ENCODE data around the gene SRRM4. TPM values are rescaled to one million over a fixed set of nuclear protein-coding genes. Genes with fewer than 3 reads are reported as not detected.

The SRRM4 gene
- total RNA-seq, 2 donors from 2014 or later, result not detected

DNA sequence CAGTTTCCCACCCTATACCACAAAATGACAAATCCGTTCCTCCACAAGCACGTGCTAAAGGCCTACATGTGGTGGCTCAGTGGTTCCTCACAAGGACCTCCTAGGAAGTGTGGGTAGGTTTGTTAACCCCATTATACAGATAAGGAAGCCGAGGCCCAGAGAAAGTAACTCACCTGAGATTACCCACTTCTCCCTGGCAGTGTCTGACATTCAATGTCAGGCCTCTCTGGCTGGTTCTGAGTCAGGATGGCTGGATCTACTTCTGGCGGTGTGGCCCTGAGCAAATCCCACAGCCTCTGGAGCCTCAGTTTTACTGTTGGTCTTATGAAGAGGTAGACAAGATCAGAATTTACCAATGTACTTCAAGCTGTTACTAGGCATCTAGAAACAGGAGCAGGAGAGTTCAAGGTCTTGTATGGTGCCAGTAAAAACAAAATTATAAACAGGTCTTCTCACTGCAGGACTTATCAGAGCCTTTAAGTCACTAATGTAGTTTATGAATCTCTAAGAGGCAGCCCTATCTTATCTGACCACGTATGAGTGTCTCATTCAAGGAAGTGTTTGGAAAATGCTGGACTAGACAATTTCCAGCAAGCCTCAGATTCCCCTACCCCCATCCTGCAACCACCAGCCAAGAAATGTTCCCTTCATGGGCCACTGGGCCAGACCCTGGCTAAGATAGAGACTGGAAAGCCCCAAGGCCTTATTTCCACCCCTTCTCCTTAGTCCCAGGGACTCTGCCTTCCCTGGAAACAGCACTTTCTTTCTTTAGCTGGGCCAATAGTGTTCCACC is 201.6 kb downstream of the SRRM4 start:
- H3K9me3 Mint-ChIP-seq, result no peaks in the 10 kb centered on the region
- H3K36me3 Mint-ChIP-seq (ENCODE audit: low read depth), result no peaks in the 10 kb centered on the region
- H3K4me3 Mint-ChIP-seq, result no peak overlapping the region

GRCh38 chr12:119183942-119184695 is 202.8 kb downstream of the SRRM4 start:
- Mint-ChIP-seq H3K27me3 (peaks cover 3% of the 10 kb centered on the region), H3K4me1 (no peaks in the 10 kb centered on the region), H3K9me3 (no peaks in the 10 kb centered on the region), H3K36me3 (ENCODE audit: low read depth) (no peaks in the 10 kb centered on the region), H3K27ac (no peak overlapping the region), H3K4me3 (no peak overlapping the region)
- no peak for ATAC-seq (replicated peaks)

More for the DNA sequence above, 201.6 kb downstream of the SRRM4 start:
- no peak for ATAC-seq (replicated peaks)
- Mint-ChIP-seq H3K27ac (no peak overlapping the region), H3K27me3 (peaks cover 6% of the 10 kb centered on the region), H3K4me1 (no peaks in the 10 kb centered on the region)

- no peak for ATAC-seq (replicated peaks)
- Mint-ChIP-seq H3K4me1 (no peaks in the 10 kb centered on the region), H3K27me3 (no peaks in the 10 kb centered on the region), H3K4me3 (no peak overlapping the region), H3K36me3 (ENCODE audit: low read depth) (no peaks in the 10 kb centered on the region), H3K9me3 (peaks cover 7% of the 10 kb centered on the region), H3K27ac (no peak overlapping the region)
Measured at GRCh38 chr12:119195256-119195655, 213.9 kb downstream of the SRRM4 start.

DNA sequence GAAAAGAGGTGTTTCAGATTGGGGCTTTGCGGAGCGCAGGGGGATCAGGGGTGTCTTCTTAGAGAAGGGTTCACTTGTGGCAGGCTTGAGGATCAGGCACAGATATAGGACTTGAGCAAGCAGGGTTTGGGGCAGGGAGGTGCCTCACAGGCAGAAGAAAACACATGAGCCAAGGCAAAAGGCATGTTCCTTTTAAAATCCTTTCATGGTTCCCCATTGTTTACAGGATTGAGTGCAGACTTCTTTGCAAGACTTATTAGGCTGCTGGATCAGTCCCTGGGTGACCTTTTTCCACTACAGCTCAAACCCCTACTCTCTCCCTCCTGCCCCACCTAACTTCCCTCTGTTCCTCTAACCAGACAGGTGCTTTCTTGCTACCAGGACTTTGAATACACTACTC is 217.1 kb downstream of the SRRM4 start:
- Mint-ChIP-seq H3K4me3 (no peak overlapping the region), H3K9me3 (peaks cover 7% of the 10 kb centered on the region), H3K27ac (no peak overlapping the region), H3K36me3 (ENCODE audit: low read depth) (no peaks in the 10 kb centered on the region), H3K27me3 (no peaks in the 10 kb centered on the region), H3K4me1 (no peaks in the 10 kb centered on the region)
- no peak for ATAC-seq (replicated peaks)

DNA sequence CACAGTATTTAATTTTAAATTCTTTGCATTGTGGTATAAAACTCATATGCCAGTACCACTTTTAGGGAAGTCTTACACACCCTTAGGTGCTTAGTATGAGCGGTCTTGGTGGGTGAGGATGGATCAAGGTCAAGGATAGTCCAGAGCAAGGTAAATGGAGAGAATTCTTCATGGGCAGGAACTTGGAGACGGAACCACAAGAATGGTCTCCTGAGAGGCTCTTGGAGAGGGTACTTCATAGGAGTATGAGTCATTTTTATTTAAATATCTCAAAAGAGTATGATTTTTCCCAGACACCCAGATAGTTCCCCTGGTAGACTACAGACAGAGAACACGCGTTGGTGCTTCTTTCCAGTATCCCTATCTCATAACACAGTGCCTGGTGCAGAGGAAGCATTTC is 219.3 kb downstream of the SRRM4 start:
- no peaks in the 10 kb centered on the region for H3K36me3 Mint-ChIP-seq (ENCODE audit: low read depth)
- ATAC-seq (replicated peaks), result no peak
- no peaks in the 10 kb centered on the region for H3K4me1 Mint-ChIP-seq
- no peaks in the 10 kb centered on the region for H3K9me3 Mint-ChIP-seq
- H3K27ac Mint-ChIP-seq, result no peak overlapping the region
- H3K27me3 Mint-ChIP-seq, result no peaks in the 10 kb centered on the region
- no peak overlapping the region for H3K4me3 Mint-ChIP-seq

GRCh38 chr12:119201789-119202543 is 220.6 kb downstream of the SRRM4 start:
- H3K27ac Mint-ChIP-seq, result no peak overlapping the region
- H3K36me3 Mint-ChIP-seq (ENCODE audit: low read depth), result no peaks in the 10 kb centered on the region
- no peak for ATAC-seq (replicated peaks)
- no peaks in the 10 kb centered on the region for H3K27me3 Mint-ChIP-seq
- H3K4me1 Mint-ChIP-seq, result no peaks in the 10 kb centered on the region
- no peaks in the 10 kb centered on the region for H3K9me3 Mint-ChIP-seq
- no peak overlapping the region for H3K4me3 Mint-ChIP-seq

DNA sequence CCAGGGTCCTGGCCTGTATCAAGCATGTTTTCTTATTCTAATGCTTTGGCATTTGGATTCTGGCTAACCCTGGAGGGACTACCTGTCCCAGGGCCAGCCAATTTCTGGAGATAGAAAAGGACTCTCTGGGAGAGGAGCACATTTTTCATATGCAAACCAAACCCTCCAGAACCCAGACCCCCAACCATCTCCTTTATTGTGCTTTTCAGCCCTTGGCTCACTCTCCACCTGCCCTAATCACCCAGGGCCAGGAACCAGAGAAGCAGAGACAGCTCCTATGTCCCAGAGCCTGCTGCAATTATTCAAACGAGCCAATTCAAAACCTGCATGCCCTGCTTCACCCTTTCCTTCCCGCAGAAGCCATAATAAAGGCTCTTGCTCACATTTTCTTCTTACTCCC is 221.2 kb downstream of the SRRM4 start:
- Mint-ChIP-seq H3K9me3 (no peaks in the 10 kb centered on the region), H3K4me3 (no peak overlapping the region), H3K27ac (no peak overlapping the region), H3K36me3 (ENCODE audit: low read depth) (no peaks in the 10 kb centered on the region), H3K27me3 (no peaks in the 10 kb centered on the region), H3K4me1 (no peaks in the 10 kb centered on the region)
- ATAC-seq (replicated peaks), result no peak

GRCh38 chr12:119204131-119204530 is 222.8 kb downstream of the SRRM4 start:
- Mint-ChIP-seq H3K4me3 (no peak overlapping the region), H3K27me3 (peaks cover 4% of the 10 kb centered on the region), H3K27ac (no peak overlapping the region), H3K36me3 (ENCODE audit: low read depth) (no peaks in the 10 kb centered on the region), H3K4me1 (no peaks in the 10 kb centered on the region), H3K9me3 (no peaks in the 10 kb centered on the region)
- no peak for ATAC-seq (replicated peaks)

GRCh38 chr12:119204671-119205285 is 223.4 kb downstream of the SRRM4 start:
- H3K36me3 Mint-ChIP-seq (ENCODE audit: low read depth), result no peaks in the 10 kb centered on the region
- H3K4me1 Mint-ChIP-seq, result no peaks in the 10 kb centered on the region
- H3K4me3 Mint-ChIP-seq, result no peak overlapping the region

DNA sequence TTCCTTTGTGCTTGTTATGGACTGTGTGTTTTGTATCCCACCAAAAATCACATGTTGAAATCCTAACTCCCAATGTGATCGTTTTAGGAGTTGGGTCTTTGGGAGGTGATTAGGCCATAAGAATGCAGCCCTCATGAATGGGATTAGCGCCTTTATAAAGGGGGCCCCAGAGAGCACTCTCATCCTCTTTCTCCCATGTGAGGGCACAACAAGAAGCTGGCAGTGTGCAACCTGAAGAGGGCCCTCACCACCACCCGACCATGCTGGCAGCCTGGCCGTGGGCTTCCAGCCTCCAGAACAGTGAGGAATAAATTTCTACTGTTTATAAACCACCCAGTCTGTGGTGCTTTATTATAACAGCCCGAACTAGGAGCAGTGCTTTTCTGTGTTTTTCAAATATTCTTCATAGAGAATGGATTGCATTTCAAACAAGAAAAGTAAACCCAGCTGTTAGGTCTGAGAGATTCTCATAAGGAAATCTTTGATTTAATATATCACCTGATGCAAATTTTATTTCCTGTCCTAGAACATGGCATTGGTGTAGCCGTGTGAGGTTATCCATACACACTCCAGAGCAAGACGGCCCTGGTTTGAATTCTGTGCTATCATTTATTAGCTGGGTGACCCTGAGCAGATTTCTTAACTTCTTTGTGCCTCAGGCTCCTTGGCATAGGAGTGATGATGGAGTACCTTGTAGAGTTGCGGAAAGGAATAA is 225.2 kb downstream of the SRRM4 start:
- no peak for ATAC-seq (replicated peaks)
- H3K27ac Mint-ChIP-seq, result no peak overlapping the region
- H3K9me3 Mint-ChIP-seq, result no peaks in the 10 kb centered on the region
- H3K4me1 Mint-ChIP-seq, result no peaks in the 10 kb centered on the region
- H3K4me3 Mint-ChIP-seq, result no peak overlapping the region
- H3K27me3 Mint-ChIP-seq, result peaks cover 4% of the 10 kb centered on the region
- no peaks in the 10 kb centered on the region for H3K36me3 Mint-ChIP-seq (ENCODE audit: low read depth)

More at GRCh38 chr12:119204671-119205285, 223.4 kb downstream of the SRRM4 start:
- no peak overlapping the region for H3K27ac Mint-ChIP-seq
- no peak for ATAC-seq (replicated peaks)
- H3K27me3 Mint-ChIP-seq, result peaks cover 4% of the 10 kb centered on the region
- no peaks in the 10 kb centered on the region for H3K9me3 Mint-ChIP-seq

- no peak overlapping the region for H3K27ac Mint-ChIP-seq
- H3K9me3 Mint-ChIP-seq, result no peaks in the 10 kb centered on the region
- H3K4me3 Mint-ChIP-seq, result no peak overlapping the region
- ATAC-seq (replicated peaks), result no peak
- peaks cover 4% of the 10 kb centered on the region for H3K27me3 Mint-ChIP-seq
- H3K4me1 Mint-ChIP-seq, result no peaks in the 10 kb centered on the region
- H3K36me3 Mint-ChIP-seq (ENCODE audit: low read depth), result no peaks in the 10 kb centered on the region
Measured at GRCh38 chr12:119207063-119207560, 225.8 kb downstream of the SRRM4 start.

GRCh38 chr12:119208626-119209061 is 227.3 kb downstream of the SRRM4 start:
- H3K9me3 Mint-ChIP-seq, result no peaks in the 10 kb centered on the region
- no peak overlapping the region for H3K4me3 Mint-ChIP-seq
- H3K4me1 Mint-ChIP-seq, result no peaks in the 10 kb centered on the region
- no peak overlapping the region for H3K27ac Mint-ChIP-seq
- no peaks in the 10 kb centered on the region for H3K36me3 Mint-ChIP-seq (ENCODE audit: low read depth)
- ATAC-seq (replicated peaks), result no peak
- peaks cover 4% of the 10 kb centered on the region for H3K27me3 Mint-ChIP-seq

DNA sequence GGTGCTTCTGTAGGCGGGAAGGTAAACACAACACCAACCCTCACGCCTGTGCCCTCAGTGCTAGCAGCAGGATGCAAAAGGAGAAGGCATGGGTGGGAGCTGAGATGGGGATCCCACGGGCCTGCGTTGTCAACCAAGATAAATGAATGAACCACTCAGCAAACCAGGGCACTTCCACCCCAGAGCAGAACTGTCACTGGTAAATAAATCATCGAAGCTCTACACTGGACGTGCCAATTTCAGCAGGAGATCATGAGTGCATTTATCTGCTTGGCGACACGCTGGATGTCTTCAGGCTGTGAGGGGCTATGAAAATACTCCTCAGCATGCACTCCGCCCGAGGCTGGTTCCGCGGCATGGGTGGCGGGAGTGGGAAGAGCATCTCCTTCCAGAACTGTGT is 230.5 kb downstream of the SRRM4 start:
- Mint-ChIP-seq H3K36me3 (ENCODE audit: low read depth) (no peaks in the 10 kb centered on the region), H3K9me3 (peaks cover 4% of the 10 kb centered on the region), H3K4me3 (no peak overlapping the region), H3K4me1 (no peaks in the 10 kb centered on the region), H3K27ac (no peak overlapping the region), H3K27me3 (peaks cover 4% of the 10 kb centered on the region)
- ATAC-seq (replicated peaks), result no peak

Data from activated T-helper 17 cell treated with anti-CD3 and anti-CD28 coated beads, Interleukin-2, amount 50 U/mL, for 72 hours (primary cell).